ENCODE data around the gene CXCR6.
"Not testable (repeated sequence)": the region's sequence is repeated elsewhere in the genome, so short reads cannot be mapped to it uniquely, and the experiment has no call there.

Gene CXCR6

GRCh38 chr3:45992133-45992729 is 49.0 kb downstream of the CXCR6 start:
- DNase-seq = no peak

- no peak for DNase-seq
These were observed 49.6 kb downstream of the CXCR6 start for GRCh38 chr3:45992821-45993221.

- DNase-seq = no peak
These were observed 50.3 kb downstream of the CXCR6 start for GRCh38 chr3:45993421-45994027.

GRCh38 chr3:45994419-45995235 is 51.4 kb downstream of the CXCR6 start:
- peak; percentile 45 for DNase-seq

- peak; percentile 63 for DNase-seq
These were observed 52.2 kb downstream of the CXCR6 start, which contains the start of gene FYCO1 for GRCh38 chr3:45995236-45996192. Gene FYCO1 (minus strand): TSS chr3:45995824. CDS start chr3:45984910, 10,914 bp downstream.

- DNase-seq = not testable (repeated sequence)
These were observed 54.2 kb downstream of the CXCR6 start for GRCh38 chr3:45997499-45997898.

GRCh38 chr3:45997942-45998341 is 54.7 kb downstream of the CXCR6 start:
- no peak for DNase-seq

Data from NCI-H2171 (cell line).